ENCODE measurements around the gene RIMS1.

RIMS1 gene

DNA sequence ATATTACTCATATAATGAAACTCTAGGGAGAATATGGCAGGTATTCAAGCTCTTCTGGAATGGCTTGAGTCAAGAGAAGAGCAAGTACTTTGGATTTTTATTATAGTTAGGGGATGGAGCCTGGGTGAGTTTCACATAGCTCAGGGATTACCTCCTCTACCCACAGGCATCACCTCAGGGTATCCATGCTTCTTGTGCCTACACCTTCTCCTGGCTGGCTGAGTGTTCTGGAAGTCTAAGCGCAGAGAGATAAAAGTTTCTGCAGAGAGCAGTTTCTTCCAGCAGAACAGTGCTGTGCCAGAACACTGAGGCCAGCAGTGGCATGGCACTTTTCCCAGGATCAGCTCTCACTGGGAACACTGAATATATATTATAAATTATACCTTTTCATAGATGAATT is 535.8 kb downstream of the RIMS1 start:
- DNase-seq (ENCODE audit: low spot score) = no peak
- no peak overlapping the region for H3K27ac ChIP-seq
- ChIA-PET POLR2A (ENCODE audit: low non-redundant PET) (no interaction called here), CTCF (interaction anchor here (0.6 to 1.5 kb wide), 5 partner anchors 9 to 759 kb away, joined by 3 to 5 read pairs (median 4); no protein-coding TSS in a partner anchor)
- TF ChIP-seq, protein P1, sequence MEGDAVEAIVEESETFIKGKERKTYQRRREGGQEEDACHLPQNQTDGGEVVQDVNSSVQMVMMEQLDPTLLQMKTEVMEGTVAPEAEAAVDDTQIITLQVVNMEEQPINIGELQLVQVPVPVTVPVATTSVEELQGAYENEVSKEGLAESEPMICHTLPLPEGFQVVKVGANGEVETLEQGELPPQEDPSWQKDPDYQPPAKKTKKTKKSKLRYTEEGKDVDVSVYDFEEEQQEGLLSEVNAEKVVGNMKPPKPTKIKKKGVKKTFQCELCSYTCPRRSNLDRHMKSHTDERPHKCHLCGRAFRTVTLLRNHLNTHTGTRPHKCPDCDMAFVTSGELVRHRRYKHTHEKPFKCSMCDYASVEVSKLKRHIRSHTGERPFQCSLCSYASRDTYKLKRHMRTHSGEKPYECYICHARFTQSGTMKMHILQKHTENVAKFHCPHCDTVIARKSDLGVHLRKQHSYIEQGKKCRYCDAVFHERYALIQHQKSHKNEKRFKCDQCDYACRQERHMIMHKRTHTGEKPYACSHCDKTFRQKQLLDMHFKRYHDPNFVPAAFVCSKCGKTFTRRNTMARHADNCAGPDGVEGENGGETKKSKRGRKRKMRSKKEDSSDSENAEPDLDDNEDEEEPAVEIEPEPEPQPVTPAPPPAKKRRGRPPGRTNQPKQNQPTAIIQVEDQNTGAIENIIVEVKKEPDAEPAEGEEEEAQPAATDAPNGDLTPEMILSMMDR (conservative IDR thresholded peaks at IDR 0.05; ENCODE audit: low read depth) = no peak

DNA sequence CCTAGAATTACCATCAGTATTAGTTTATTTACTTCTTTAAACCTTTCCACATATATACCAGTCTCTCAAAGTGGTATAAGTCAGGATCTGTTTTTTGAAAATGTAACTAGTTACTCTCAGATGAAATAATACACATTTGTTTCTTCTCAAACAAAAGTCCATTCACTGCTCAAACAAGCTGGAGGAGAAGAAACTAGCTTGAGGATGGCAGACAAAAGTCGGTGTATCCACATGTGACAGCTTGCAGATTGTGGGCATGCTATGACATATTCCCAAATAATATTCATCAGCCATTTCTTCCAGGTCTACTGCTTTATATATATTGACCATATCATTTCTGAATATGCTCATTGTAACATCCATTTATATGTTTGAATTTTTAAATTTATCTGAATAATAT is 538.1 kb downstream of the RIMS1 start:
- H3K27ac ChIP-seq = no peak overlapping the region
- peak; percentile 20 for DNase-seq (ENCODE audit: low spot score)
- TF ChIP-seq, protein P1 (conservative IDR thresholded peaks at IDR 0.05; ENCODE audit: low read depth) = no peak
- ChIA-PET POLR2A (ENCODE audit: low non-redundant PET) (no interaction called here), CTCF (interaction anchor here (0.7 to 1.0 kb wide), 3 partner anchors 15 to 165 kb away, joined by 3 to 4 read pairs (median 3); no protein-coding TSS in a partner anchor)

- peak; percentile 31 for DNase-seq (ENCODE audit: low spot score)
- TF ChIP-seq, protein P1 (conservative IDR thresholded peaks at IDR 0.05; ENCODE audit: low read depth) = no peak
- CTCF ChIA-PET = interaction anchor here (0.7 to 0.8 kb wide), 2 partner anchors 40 to 164 kb away, joined by 3 read pairs; no protein-coding TSS in a partner anchor
- POLR2A ChIA-PET (ENCODE audit: low non-redundant PET) = no interaction called here
- no peak overlapping the region for H3K27ac ChIP-seq
Measured at GRCh38 chr6:72425003-72425681, 538.8 kb downstream of the RIMS1 start.

DNA sequence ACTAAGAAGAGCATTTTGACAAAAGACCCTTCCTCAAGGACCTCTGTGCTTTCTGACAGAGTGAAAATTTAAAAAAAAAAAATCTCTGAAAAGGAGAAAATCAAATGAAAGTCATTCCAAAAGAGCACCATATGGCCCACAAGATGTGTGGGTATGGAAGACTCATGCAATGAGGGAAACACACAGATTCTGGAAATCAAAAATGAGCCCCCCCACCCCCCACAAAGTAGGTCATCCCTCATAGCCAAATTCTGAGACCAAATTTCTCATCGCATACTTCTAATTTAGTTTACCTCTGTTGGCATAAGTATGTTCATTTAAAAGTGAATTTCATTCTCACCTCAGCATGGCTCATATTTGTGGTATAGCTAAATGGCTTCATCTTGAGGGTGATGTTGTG is 554.3 kb downstream of the RIMS1 start:
- no peak overlapping the region for H3K27ac ChIP-seq
- TF ChIP-seq, protein P1 (conservative IDR thresholded peaks at IDR 0.05; ENCODE audit: low read depth) = no peak
- POLR2A ChIA-PET (ENCODE audit: low non-redundant PET) = no interaction called here
- CTCF ChIA-PET = interaction anchor here (1.2 kb wide), 1 partner anchor 17 kb away, joined by 4 read pairs; no protein-coding TSS in a partner anchor
- DNase-seq (ENCODE audit: low spot score) = no peak

DNA sequence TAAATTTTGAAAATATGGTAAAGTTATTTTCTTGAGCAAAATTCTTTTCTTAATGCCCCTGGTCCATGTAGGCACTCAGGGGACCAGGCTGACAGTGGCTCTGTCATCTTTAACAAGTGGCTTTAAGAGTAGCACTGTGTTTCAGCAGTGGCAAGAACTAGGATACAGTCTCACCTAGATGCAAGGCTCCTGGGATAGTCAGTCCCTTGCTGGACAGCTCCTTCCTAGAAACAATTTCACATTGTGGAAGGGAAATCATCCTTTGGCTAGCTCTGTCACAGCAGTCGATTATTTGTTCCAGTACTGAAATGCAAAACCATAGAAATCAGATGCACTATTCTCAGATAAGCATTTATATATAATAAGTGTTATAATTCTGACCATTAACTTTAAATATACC is 560.1 kb downstream of the RIMS1 start:
- TF ChIP-seq, protein P1 (conservative IDR thresholded peaks at IDR 0.05; ENCODE audit: low read depth) = no peak
- DNase-seq (ENCODE audit: low spot score) = no peak

More for the DNA sequence above, 560.1 kb downstream of the RIMS1 start:
- ChIA-PET CTCF (no interaction called here), POLR2A (ENCODE audit: low non-redundant PET) (no interaction called here)
- H3K27ac ChIP-seq = no peak overlapping the region

All from RWPE1 (cell line).